ENCODE results near the gene EIF1AX. TPM values are rescaled to one million over a fixed set of nuclear protein-coding genes. Genes with fewer than 3 reads are reported as not detected.

EIF1AX gene
- total and polyA plus RNA-seq, 2 donors (not counting 1 experiment from before 2014, with no cell fraction given), result 30.1 to 85.1 TPM

DNA sequence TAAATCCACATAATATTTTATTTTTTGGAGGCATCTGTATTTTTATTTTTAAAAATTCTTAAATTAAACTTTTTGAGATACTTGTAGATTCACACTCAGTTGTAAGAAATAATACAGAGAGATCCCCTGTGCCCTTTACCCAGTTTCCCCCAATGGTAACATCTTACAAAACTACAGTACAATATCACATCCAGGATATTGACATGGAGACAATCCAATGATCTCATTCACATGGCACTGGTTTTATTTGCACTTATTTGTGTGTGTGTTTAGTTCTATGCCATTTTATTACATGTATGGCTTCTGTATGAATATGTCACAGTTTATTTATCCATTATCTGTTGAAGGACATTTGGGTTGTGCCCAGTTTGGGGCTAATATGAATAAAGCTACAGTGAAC, 35.5 kb upstream of the EIF1AX start:
- Histone ChIP-seq H3K4me1 (ENCODE audit: control insufficient read depth, extremely low read depth, insufficient read depth, low read length) (no peaks in the 10 kb centered on the region), H3K9ac (ENCODE audit: insufficient read depth, low read length) (no peak overlapping the region), H3K27me3 (ENCODE audit: control insufficient read depth, insufficient read depth, low read length) (no peaks in the 10 kb centered on the region), H3K4me3 (replicated peaks in 1 of 4; ENCODE audit: control extremely low read depth in 1 of 4, insufficient read depth in 1 of 4, low read depth in 3 of 4, low read length in 4 of 4) (no peak overlapping the region), H3K79me2 (ENCODE audit: control insufficient read depth, insufficient read depth, low read length) (no peaks in the 10 kb centered on the region), H4K20me1 (ENCODE audit: control insufficient read depth, extremely low read depth, insufficient read depth, low read length) (no peaks in the 10 kb centered on the region), H3K27ac (ENCODE audit: insufficient read depth, low read length) (no peak overlapping the region), H3K9me3 (ENCODE audit: control insufficient read depth, insufficient read depth, low read depth, low read length) (no peaks in the 10 kb centered on the region), H2AFZ (ENCODE audit: low read length) (no peak overlapping the region), H3K36me3 (ENCODE audit: control insufficient read depth, insufficient read depth, low read length) (peaks cover 2% of the 10 kb centered on the region), H3K4me2 (ENCODE audit: extremely low read depth, insufficient read depth, low read length) (no peak overlapping the region)
- TF ChIP-seq EZH2 (IDR thresholded peaks at IDR 0.05; ENCODE audit: low read length, missing control alignments), result no peak
- TF ChIP-seq, protein P1, sequence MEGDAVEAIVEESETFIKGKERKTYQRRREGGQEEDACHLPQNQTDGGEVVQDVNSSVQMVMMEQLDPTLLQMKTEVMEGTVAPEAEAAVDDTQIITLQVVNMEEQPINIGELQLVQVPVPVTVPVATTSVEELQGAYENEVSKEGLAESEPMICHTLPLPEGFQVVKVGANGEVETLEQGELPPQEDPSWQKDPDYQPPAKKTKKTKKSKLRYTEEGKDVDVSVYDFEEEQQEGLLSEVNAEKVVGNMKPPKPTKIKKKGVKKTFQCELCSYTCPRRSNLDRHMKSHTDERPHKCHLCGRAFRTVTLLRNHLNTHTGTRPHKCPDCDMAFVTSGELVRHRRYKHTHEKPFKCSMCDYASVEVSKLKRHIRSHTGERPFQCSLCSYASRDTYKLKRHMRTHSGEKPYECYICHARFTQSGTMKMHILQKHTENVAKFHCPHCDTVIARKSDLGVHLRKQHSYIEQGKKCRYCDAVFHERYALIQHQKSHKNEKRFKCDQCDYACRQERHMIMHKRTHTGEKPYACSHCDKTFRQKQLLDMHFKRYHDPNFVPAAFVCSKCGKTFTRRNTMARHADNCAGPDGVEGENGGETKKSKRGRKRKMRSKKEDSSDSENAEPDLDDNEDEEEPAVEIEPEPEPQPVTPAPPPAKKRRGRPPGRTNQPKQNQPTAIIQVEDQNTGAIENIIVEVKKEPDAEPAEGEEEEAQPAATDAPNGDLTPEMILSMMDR (conservative IDR thresholded peaks at IDR 0.05 in 1 of 2, IDR thresholded peaks at IDR 0.05 in 1 of 2; ENCODE audit: low read depth in 1 of 2, low read length in 2 of 2), result no peak
- DNase-seq (ENCODE audit: low read depth in 2 of 2), result no peak

DNA sequence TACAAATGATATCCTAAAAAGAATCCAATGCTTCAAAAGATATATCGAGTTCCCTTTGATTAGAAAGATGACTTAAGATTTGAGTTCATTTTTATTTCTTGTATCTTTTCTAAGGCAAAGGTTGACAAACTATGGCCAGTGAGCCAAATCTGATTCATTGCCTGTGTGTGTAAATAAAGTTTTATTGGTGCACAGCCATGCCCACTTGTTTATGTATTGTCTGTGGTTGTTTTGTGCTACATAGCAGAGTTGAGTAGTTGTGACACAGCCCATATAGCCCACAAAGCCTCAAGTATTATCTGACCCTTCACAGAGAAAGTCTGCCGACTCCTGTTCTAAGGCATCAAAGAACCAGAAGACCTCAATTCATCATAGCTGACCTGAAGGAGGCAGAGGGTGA, 32.2 kb upstream of the EIF1AX start:
- Histone ChIP-seq H3K9me3 (ENCODE audit: control insufficient read depth, insufficient read depth, low read depth, low read length) (no peaks in the 10 kb centered on the region), H3K27me3 (ENCODE audit: control insufficient read depth, insufficient read depth, low read length) (no peaks in the 10 kb centered on the region), H3K4me2 (ENCODE audit: extremely low read depth, insufficient read depth, low read length) (no peak overlapping the region), H2AFZ (ENCODE audit: low read length) (no peak overlapping the region), H3K36me3 (ENCODE audit: control insufficient read depth, insufficient read depth, low read length) (peaks cover 2% of the 10 kb centered on the region), H3K9ac (ENCODE audit: insufficient read depth, low read length) (no peak overlapping the region), H3K4me1 (ENCODE audit: control insufficient read depth, extremely low read depth, insufficient read depth, low read length) (no peaks in the 10 kb centered on the region), H4K20me1 (ENCODE audit: control insufficient read depth, extremely low read depth, insufficient read depth, low read length) (no peaks in the 10 kb centered on the region), H3K79me2 (ENCODE audit: control insufficient read depth, insufficient read depth, low read length) (no peaks in the 10 kb centered on the region), H3K4me3 (replicated peaks in 1 of 4; ENCODE audit: control extremely low read depth in 1 of 4, insufficient read depth in 1 of 4, low read depth in 3 of 4, low read length in 4 of 4) (no peak overlapping the region), H3K27ac (ENCODE audit: insufficient read depth, low read length) (no peak overlapping the region)
- no peak for DNase-seq (ENCODE audit: low read depth in 2 of 2)
- no peak for TF ChIP-seq EZH2 (IDR thresholded peaks at IDR 0.05; ENCODE audit: low read length, missing control alignments)
- TF ChIP-seq, protein P1 (conservative IDR thresholded peaks at IDR 0.05 in 1 of 2, IDR thresholded peaks at IDR 0.05 in 1 of 2; ENCODE audit: low read depth in 1 of 2, low read length in 2 of 2), result no peak

DNA sequence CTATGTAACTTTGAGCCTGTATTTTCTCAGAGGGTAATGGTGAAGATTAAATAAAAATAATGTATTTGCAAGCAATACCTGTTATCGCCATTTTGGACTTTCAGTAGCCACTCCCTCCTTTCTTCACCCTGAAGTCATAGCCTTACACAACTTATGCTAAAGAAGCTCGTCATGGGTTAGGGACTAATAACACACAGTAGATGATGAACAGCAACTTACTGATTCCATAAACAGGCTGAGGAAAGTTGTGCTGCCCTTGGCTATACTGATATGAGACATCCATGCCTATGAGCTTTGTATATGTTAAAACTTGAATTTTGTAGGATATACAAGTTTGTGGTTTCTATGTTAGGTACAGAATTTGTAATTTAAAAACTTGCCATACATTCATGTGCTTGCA, 31.7 kb upstream of the EIF1AX start:
- Histone ChIP-seq H3K79me2 (ENCODE audit: control insufficient read depth, insufficient read depth, low read length) (no peaks in the 10 kb centered on the region), H4K20me1 (ENCODE audit: control insufficient read depth, extremely low read depth, insufficient read depth, low read length) (no peaks in the 10 kb centered on the region), H3K9ac (ENCODE audit: insufficient read depth, low read length) (no peak overlapping the region), H3K4me2 (ENCODE audit: extremely low read depth, insufficient read depth, low read length) (no peak overlapping the region), H3K4me3 (replicated peaks in 1 of 4; ENCODE audit: control extremely low read depth in 1 of 4, insufficient read depth in 1 of 4, low read depth in 3 of 4, low read length in 4 of 4) (no peak overlapping the region), H3K4me1 (ENCODE audit: control insufficient read depth, extremely low read depth, insufficient read depth, low read length) (no peaks in the 10 kb centered on the region), H3K27me3 (ENCODE audit: control insufficient read depth, insufficient read depth, low read length) (no peaks in the 10 kb centered on the region), H3K9me3 (ENCODE audit: control insufficient read depth, insufficient read depth, low read depth, low read length) (no peaks in the 10 kb centered on the region), H3K36me3 (ENCODE audit: control insufficient read depth, insufficient read depth, low read length) (peaks cover 2% of the 10 kb centered on the region), H2AFZ (ENCODE audit: low read length) (no peak overlapping the region), H3K27ac (ENCODE audit: insufficient read depth, low read length) (no peak overlapping the region)
- TF ChIP-seq, protein P1 (conservative IDR thresholded peaks at IDR 0.05 in 1 of 2, IDR thresholded peaks at IDR 0.05 in 1 of 2; ENCODE audit: low read depth in 1 of 2, low read length in 2 of 2), result no peak
- TF ChIP-seq EZH2 (IDR thresholded peaks at IDR 0.05; ENCODE audit: low read length, missing control alignments), result no peak
- DNase-seq (ENCODE audit: low read depth in 2 of 2), result no peak
